HG02642 (cell line): ENCODE measurements around the gene PQBP1.

ENCODE experiments used
- ATAC-seq: cut with Tn5 transposase; IDR thresholded peaks from one replicate; pipeline ENCODE4 v1.9.1; 2021; ENCODE audit warnings: mild to moderate bottlenecking; ENCODE audit not compliant: unreplicated experiment, poor library complexity

The PQBP1 gene

DNA sequence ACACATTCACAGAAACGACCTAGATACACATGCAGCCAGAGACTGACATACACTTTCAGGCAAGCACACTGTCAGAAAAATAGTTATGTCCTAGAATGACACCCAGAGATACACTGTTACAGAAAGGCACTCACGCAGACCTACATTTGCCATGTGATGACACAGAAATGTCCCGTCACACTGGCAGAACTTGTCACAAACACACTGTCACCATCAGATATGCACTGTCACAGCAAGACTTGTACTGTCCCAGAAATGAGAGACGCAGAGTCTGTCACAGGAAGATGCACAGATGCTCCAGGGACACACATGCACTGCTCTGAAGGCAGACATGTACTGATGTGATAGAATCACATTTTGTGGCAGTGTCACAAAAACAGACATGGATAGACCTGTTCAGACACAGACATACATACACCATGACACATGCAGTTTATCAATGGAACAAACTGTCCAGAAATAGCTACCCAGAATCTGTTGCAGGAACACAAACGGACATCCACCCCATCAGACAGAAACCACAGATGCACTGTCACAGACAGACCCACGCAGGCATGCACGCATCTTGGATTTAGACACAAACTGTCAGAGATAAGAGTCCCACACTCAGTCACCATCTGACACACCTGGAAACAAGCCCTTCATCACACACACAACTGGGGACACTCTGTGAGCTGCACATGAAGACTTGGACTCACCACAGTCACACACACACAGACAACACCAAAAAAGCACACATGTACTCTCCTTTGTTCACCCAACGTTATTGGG lies 22.4 kb downstream of the PQBP1 start:
- no peak for ATAC-seq

GRCh38 chrX:48920718-48921104 lies 23.0 kb downstream of the PQBP1 start:
- ATAC-seq = no peak

DNA sequence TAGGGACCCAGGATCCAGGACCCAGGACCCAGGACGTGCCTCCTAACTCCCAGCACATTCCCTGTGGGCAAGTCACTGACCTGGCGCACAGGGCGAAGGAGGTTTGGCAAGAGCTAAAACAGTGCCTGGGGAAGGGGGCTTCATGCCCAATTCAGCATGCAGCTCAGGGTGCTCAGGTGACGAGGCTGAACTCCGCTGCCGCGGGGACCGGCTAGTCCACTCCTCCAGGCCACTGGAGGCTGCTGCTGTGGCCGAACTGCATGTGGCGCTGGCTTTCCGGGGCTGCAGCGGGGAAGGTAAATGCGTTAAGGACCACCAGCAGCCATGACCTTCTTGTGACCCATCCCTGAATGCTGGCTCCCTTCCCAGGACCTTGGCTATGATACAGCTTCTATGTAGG lies 26.0 kb downstream of the PQBP1 start:
- no peak for ATAC-seq

GRCh38 chrX:48924270-48924669 lies 26.5 kb downstream of the PQBP1 start:
- ATAC-seq = no peak

- ATAC-seq = no peak
These were observed 29.4 kb downstream of the PQBP1 start for GRCh38 chrX:48927123-48927522.

DNA sequence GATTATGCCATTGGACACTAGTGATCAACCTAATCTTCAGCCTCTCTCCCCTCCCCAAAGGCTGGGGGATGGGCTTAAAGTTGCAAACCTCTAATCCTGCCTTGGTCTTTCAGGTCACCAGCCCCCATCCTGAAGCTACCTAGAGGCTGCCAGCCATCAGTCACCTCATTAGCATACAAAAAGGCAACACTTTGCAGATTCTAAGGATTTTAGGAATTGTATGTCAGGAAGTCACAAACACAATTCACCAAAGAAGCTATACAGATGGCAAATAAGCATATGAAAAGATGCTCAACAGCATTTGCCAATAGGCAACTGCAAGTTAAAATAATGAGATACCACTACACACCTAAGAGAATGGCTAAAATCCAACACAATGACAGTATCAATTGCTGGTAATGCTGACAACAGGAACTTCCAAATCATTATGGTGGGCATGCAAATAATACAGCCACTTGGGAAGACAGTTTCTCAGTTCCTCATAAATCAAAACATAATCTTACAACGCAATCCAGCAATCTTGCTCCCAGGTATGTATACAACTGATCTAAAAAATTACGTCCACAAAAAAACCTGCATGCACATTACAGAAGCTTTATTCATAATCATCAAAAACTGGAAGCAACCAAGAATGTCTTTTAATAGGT lies 30.1 kb downstream of the PQBP1 start:
- no peak for ATAC-seq

GRCh38 chrX:48933757-48934156 lies 36.0 kb downstream of the PQBP1 start:
- ATAC-seq = no peak

- no peak for ATAC-seq
These were observed 37.0 kb downstream of the PQBP1 start for GRCh38 chrX:48934581-48935300.

- no peak for ATAC-seq
These were observed 37.6 kb downstream of the PQBP1 start for GRCh38 chrX:48935301-48935670.

GRCh38 chrX:48936429-48937053 lies 38.8 kb downstream of the PQBP1 start:
- ATAC-seq = peak; percentile 2

GRCh38 chrX:48937054-48937907 lies 39.6 kb downstream of the PQBP1 start:
- peak; percentile 62 for ATAC-seq

GRCh38 chrX:48938721-48939425 lies 41.1 kb downstream of the PQBP1 start:
- peak; percentile 54 for ATAC-seq

DNA sequence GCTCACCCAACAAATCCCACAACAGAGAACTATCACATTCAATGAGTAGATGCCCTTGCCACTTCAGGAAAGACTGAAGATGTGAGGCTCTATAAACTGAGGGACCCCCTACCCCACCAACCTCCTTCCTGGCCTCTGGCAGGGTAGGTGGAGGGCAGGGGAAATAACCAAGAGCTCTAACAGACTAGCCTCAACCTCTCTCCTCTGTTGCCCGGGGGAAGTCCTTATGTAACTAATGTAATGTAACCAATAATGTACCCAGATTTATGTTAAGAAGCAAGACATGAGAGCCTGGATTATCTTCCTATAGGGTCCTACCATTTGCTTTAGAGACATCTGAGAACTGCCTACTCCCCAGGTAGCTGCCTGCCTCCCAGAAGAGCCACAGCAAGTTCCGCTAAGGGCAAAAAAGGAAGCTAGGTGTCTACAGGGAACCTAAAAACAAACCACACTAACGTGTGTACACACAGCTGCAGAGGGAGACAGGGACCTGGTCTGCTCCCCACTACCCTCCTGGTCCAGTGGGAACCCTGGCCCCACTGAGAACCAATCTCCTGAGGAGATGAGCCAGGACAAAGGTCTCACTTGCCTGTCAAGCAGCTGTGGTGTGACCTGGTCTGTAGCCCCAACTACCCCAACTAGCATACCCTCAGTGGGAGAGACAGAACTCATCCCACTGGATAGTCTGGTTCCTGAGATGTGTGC lies 41.9 kb downstream of the PQBP1 start:
- peak; percentile 22 for ATAC-seq

- ATAC-seq = no peak
These were observed 42.8 kb downstream of the PQBP1 start for GRCh38 chrX:48940404-48940955.

GRCh38 chrX:48942895-48943294 lies 45.2 kb downstream of the PQBP1 start:
- no peak for ATAC-seq

DNA sequence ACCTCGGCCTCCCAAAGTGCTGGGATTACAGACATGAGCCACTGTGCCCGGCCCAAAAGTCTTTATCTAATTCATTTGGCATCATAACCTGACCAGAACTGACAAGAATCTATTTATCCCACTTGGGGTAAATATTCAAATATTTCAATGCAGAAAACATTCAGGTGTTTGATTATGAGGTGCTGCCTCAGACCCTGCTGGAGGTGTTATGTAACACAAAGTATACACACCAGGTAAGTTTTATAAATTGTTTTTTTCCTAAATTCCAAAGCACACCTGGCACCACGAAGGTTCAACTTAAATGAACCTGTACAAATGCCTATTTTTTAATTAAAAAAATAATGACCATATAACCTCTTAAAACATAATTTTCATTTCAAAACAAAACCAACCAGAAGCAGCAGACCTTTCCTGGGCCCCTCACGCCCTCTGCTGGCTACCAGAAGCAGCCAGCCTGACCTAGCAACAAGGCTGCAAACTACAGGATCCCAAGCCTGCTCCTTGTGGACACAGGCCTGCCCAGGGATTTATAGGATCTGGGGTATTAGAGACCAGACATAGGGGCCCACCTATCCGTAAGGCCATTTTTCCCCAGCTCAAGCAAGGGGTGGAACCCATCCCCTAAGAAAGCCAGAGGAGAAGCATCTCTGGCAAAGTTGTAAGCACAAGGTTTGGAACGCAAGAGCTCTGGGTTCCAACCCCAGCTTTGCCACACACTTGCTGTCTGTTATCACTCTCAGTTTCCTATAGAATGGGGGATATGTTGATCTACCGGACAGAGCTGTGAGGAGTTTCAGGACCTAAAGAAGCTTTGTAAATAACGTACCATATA lies 48.0 kb downstream of the PQBP1 start:
- ATAC-seq = no peak

GRCh38 chrX:48948589-48948988 lies 50.9 kb downstream of the PQBP1 start:
- no peak for ATAC-seq
